ENCODE measurements around the gene CRIP1.

Gene CRIP1

GRCh38 chr14:105525326-105525725 lies 38.6 kb downstream of the CRIP1 start:
- DNase-seq: no peak
- no peaks in the 10 kb centered on the region for H3K79me1 ChIP-seq (ENCODE audit: low read length)
- no peak overlapping the region for H3K18ac ChIP-seq (ENCODE audit: low read length)
- H4K8ac ChIP-seq (ENCODE audit: low read depth, low read length): no peak overlapping the region
- no peak overlapping the region for H3K9ac ChIP-seq (ENCODE audit: low read length)
- H3K56ac ChIP-seq (ENCODE audit: low read length): no peak overlapping the region
- no peaks in the 10 kb centered on the region for H3K79me2 ChIP-seq (ENCODE audit: control insufficient read depth, insufficient read depth, low read length)
- H3K36me3 ChIP-seq (ENCODE audit: control insufficient read depth, insufficient read depth, low read length): no peaks in the 10 kb centered on the region
- H3K23ac ChIP-seq (ENCODE audit: low read length): no peak overlapping the region
- H4K5ac ChIP-seq (ENCODE audit: low read length): no peak overlapping the region
- no peak overlapping the region for H2BK5ac ChIP-seq (ENCODE audit: low read length)
- WGBS (ENCODE audit: extremely low coverage, insufficient coverage, low lambda C conversion rate): no CpG with 5 or more reads among the region's 9 CpGs
- H3K27me3 ChIP-seq (ENCODE audit: insufficient read depth, low read length, poor library complexity): peaks cover 3% of the 10 kb centered on the region
- H2BK15ac ChIP-seq (replicated peaks; ENCODE audit: low read depth): no peak overlapping the region
- no peak overlapping the region for H2BK120ac ChIP-seq (ENCODE audit: low read depth, low read length)
- H3K4ac ChIP-seq (ENCODE audit: low read depth, low read length): no peak overlapping the region
- H3K4me2 ChIP-seq (ENCODE audit: low read length): no peak overlapping the region
- H3K27ac ChIP-seq (ENCODE audit: low read depth, low read length): no peak overlapping the region
- no peak overlapping the region for H3K4me3 ChIP-seq (ENCODE audit: low read length)
- no peaks in the 10 kb centered on the region for H3K4me1 ChIP-seq (ENCODE audit: control insufficient read depth, low read depth, low read length)
- no peak overlapping the region for H2AK5ac ChIP-seq (ENCODE audit: low read length)

GRCh38 chr14:105525861-105526775 lies 39.4 kb downstream of the CRIP1 start, which contains the start of gene TMEM121:
TSS of gene TMEM121 (plus strand) at chr14:105526583. CDS start at chr14:105528835, 2,252 bp downstream.
- Histone ChIP-seq H3K4me1 (ENCODE audit: control insufficient read depth, low read depth, low read length) (no peaks in the 10 kb centered on the region), H3K56ac (ENCODE audit: low read length) (no peak within 1 kb of the TSS), H3K79me2 (ENCODE audit: control insufficient read depth, insufficient read depth, low read length) (no peaks in the 10 kb centered on the region), H2BK5ac (ENCODE audit: low read length) (no peak within 1 kb of the TSS), H3K27me3 (ENCODE audit: insufficient read depth, low read length, poor library complexity) (peaks cover 3% of the 10 kb centered on the region), H3K23ac (ENCODE audit: low read length) (no peak within 1 kb of the TSS), H3K36me3 (ENCODE audit: control insufficient read depth, insufficient read depth, low read length) (no peaks in the 10 kb centered on the region), H3K4ac (ENCODE audit: low read depth, low read length) (no peak within 1 kb of the TSS), H3K9ac (ENCODE audit: low read length) (no peak within 1 kb of the TSS), H4K8ac (ENCODE audit: low read depth, low read length) (no peak within 1 kb of the TSS), H3K4me3 (ENCODE audit: low read length) (no peak within 1 kb of the TSS), H3K79me1 (ENCODE audit: low read length) (no peaks in the 10 kb centered on the region), H3K4me2 (ENCODE audit: low read length) (peak within 1 kb of the TSS; percentile 22), H2BK120ac (ENCODE audit: low read depth, low read length) (no peak within 1 kb of the TSS), H2AK5ac (ENCODE audit: low read length) (no peak within 1 kb of the TSS), H3K27ac (ENCODE audit: low read depth, low read length) (no peak within 1 kb of the TSS), H2BK15ac (replicated peaks; ENCODE audit: low read depth) (no peak within 1 kb of the TSS), H4K5ac (ENCODE audit: low read length) (no peak within 1 kb of the TSS), H3K18ac (ENCODE audit: low read length) (no peak within 1 kb of the TSS)
- no CpG with 5 or more reads among the region's 88 CpGs for WGBS (ENCODE audit: extremely low coverage, insufficient coverage, low lambda C conversion rate)
- peak; percentile 32 for DNase-seq

GRCh38 chr14:105526776-105527380 lies 40.2 kb downstream of the CRIP1 start:
- Histone ChIP-seq H4K8ac (ENCODE audit: low read depth, low read length) (no peak overlapping the region), H3K4me2 (ENCODE audit: low read length) (no peak overlapping the region), H3K79me1 (ENCODE audit: low read length) (no peaks in the 10 kb centered on the region), H3K18ac (ENCODE audit: low read length) (no peak overlapping the region), H2BK120ac (ENCODE audit: low read depth, low read length) (no peak overlapping the region), H3K23ac (ENCODE audit: low read length) (no peak overlapping the region), H3K56ac (ENCODE audit: low read length) (no peak overlapping the region), H3K4me1 (ENCODE audit: control insufficient read depth, low read depth, low read length) (no peaks in the 10 kb centered on the region), H2BK5ac (ENCODE audit: low read length) (no peak overlapping the region), H3K4me3 (ENCODE audit: low read length) (no peak overlapping the region), H3K27ac (ENCODE audit: low read depth, low read length) (no peak overlapping the region), H2BK15ac (replicated peaks; ENCODE audit: low read depth) (no peak overlapping the region), H3K36me3 (ENCODE audit: control insufficient read depth, insufficient read depth, low read length) (no peaks in the 10 kb centered on the region), H3K9ac (ENCODE audit: low read length) (no peak overlapping the region), H4K5ac (ENCODE audit: low read length) (no peak overlapping the region), H3K27me3 (ENCODE audit: insufficient read depth, low read length, poor library complexity) (peaks cover 3% of the 10 kb centered on the region), H2AK5ac (ENCODE audit: low read length) (no peak overlapping the region), H3K79me2 (ENCODE audit: control insufficient read depth, insufficient read depth, low read length) (no peaks in the 10 kb centered on the region), H3K4ac (ENCODE audit: low read depth, low read length) (no peak overlapping the region)
- DNase-seq: no peak
- WGBS (ENCODE audit: extremely low coverage, insufficient coverage, low lambda C conversion rate): no CpG with 5 or more reads among the region's 48 CpGs

GRCh38 chr14:105527381-105527825 lies 40.7 kb downstream of the CRIP1 start:
- Histone ChIP-seq H2BK5ac (ENCODE audit: low read length) (no peak overlapping the region), H3K79me2 (ENCODE audit: control insufficient read depth, insufficient read depth, low read length) (no peaks in the 10 kb centered on the region), H3K4ac (ENCODE audit: low read depth, low read length) (no peak overlapping the region), H3K4me1 (ENCODE audit: control insufficient read depth, low read depth, low read length) (no peaks in the 10 kb centered on the region), H3K56ac (ENCODE audit: low read length) (no peak overlapping the region), H4K8ac (ENCODE audit: low read depth, low read length) (no peak overlapping the region), H3K4me3 (ENCODE audit: low read length) (no peak overlapping the region), H3K18ac (ENCODE audit: low read length) (no peak overlapping the region), H3K27ac (ENCODE audit: low read depth, low read length) (no peak overlapping the region), H2BK15ac (replicated peaks; ENCODE audit: low read depth) (no peak overlapping the region), H3K36me3 (ENCODE audit: control insufficient read depth, insufficient read depth, low read length) (no peaks in the 10 kb centered on the region), H2AK5ac (ENCODE audit: low read length) (no peak overlapping the region), H4K5ac (ENCODE audit: low read length) (no peak overlapping the region), H2BK120ac (ENCODE audit: low read depth, low read length) (no peak overlapping the region), H3K23ac (ENCODE audit: low read length) (no peak overlapping the region), H3K9ac (ENCODE audit: low read length) (no peak overlapping the region), H3K79me1 (ENCODE audit: low read length) (no peaks in the 10 kb centered on the region), H3K27me3 (ENCODE audit: insufficient read depth, low read length, poor library complexity) (peaks cover 3% of the 10 kb centered on the region), H3K4me2 (ENCODE audit: low read length) (no peak overlapping the region)
- no CpG with 5 or more reads among the region's 23 CpGs for WGBS (ENCODE audit: extremely low coverage, insufficient coverage, low lambda C conversion rate)
- DNase-seq: no peak

GRCh38 chr14:105527826-105528585 lies 41.3 kb downstream of the CRIP1 start:
- peak overlapping the region; percentile 56 for H3K56ac ChIP-seq (ENCODE audit: low read length)
- H2BK120ac ChIP-seq (ENCODE audit: low read depth, low read length): no peak overlapping the region
- no peak overlapping the region for H2BK15ac ChIP-seq (replicated peaks; ENCODE audit: low read depth)
- H3K23ac ChIP-seq (ENCODE audit: low read length): no peak overlapping the region
- no peaks in the 10 kb centered on the region for H3K4me1 ChIP-seq (ENCODE audit: control insufficient read depth, low read depth, low read length)
- DNase-seq: peak; percentile 49
- no peak overlapping the region for H4K8ac ChIP-seq (ENCODE audit: low read depth, low read length)
- H3K4me3 ChIP-seq (ENCODE audit: low read length): no peak overlapping the region
- H2BK5ac ChIP-seq (ENCODE audit: low read length): no peak overlapping the region
- peaks cover 3% of the 10 kb centered on the region for H3K27me3 ChIP-seq (ENCODE audit: insufficient read depth, low read length, poor library complexity)
- H3K79me2 ChIP-seq (ENCODE audit: control insufficient read depth, insufficient read depth, low read length): no peaks in the 10 kb centered on the region
- peak overlapping the region; percentile 55 for H3K9ac ChIP-seq (ENCODE audit: low read length)
- no peak overlapping the region for H3K4ac ChIP-seq (ENCODE audit: low read depth, low read length)
- WGBS (ENCODE audit: extremely low coverage, insufficient coverage, low lambda C conversion rate): no CpG with 5 or more reads among the region's 67 CpGs
- no peaks in the 10 kb centered on the region for H3K79me1 ChIP-seq (ENCODE audit: low read length)
- no peak overlapping the region for H2AK5ac ChIP-seq (ENCODE audit: low read length)
- H3K18ac ChIP-seq (ENCODE audit: low read length): no peak overlapping the region
- no peaks in the 10 kb centered on the region for H3K36me3 ChIP-seq (ENCODE audit: control insufficient read depth, insufficient read depth, low read length)
- no peak overlapping the region for H4K5ac ChIP-seq (ENCODE audit: low read length)
- no peak overlapping the region for H3K27ac ChIP-seq (ENCODE audit: low read depth, low read length)
- H3K4me2 ChIP-seq (ENCODE audit: low read length): no peak overlapping the region
